HEK293 (cell line): ENCODE measurements around the gene PCLO.

Experiments
- CTCF ChIA-PET: fragments of 350-600 bp; formaldehyde crosslinking; extraction: SDS; loops from one replicate; lab custom pipeline; 2021; ENCODE audit warnings: antibody characterized with exemption; lab: Yijun Ruan, JAX
- POLR2A ChIA-PET: fragments of 300-600 bp; formaldehyde crosslinking; extraction: SDS; loops from one replicate; lab custom pipeline; 2020; ENCODE audit warnings: antibody characterized with exemption, inconsistent platforms; lab: Yijun Ruan, JAX
- H3K27ac ChIP-seq: fragments of 200-500 bp; sonication (Bioruptor generic); 2 replicates; pipeline ENCODE4 v1.5.1; 2014; ENCODE audit warnings: low read depth, low read length, control low read depth, inconsistent platforms; ENCODE audit errors: extremely low read depth
- H3K36me3 ChIP-seq, 2 experiments: fragments of 200-500 bp in 1 of 2; sonication (Bioruptor generic) in 1 of 2; 1 replicate in 1 of 2; 2 replicates in 1 of 2; pipeline ENCODE4 v1.5.1; 2014 to 2017; ENCODE audit warnings: inconsistent platforms in 2 of 2, low read length in 2 of 2; ENCODE audit not compliant: control insufficient read depth in 2 of 2, insufficient read depth in 1 of 2
- H3K4me1 ChIP-seq: fragments of 200-500 bp; sonication (Bioruptor generic); 2 replicates; pipeline ENCODE4 v1.5.1; 2014; ENCODE audit warnings: mild to moderate bottlenecking, low read length, inconsistent platforms; ENCODE audit not compliant: control insufficient read depth, insufficient read depth
- H3K4me3 ChIP-seq: 2 replicates; pipeline ENCODE4 v1.5.1; 2011; ENCODE audit warnings: low read depth, mild to moderate bottlenecking, control low read depth, low read length, moderate library complexity
- H3K9me3 ChIP-seq: fragments of 200-500 bp; sonication (Bioruptor generic); 2 replicates; pipeline ENCODE4 v1.5.1; 2014; ENCODE audit warnings: low read depth, low read length, inconsistent platforms; ENCODE audit not compliant: control insufficient read depth, insufficient read depth
- GFI1B ChIP-seq: fragments of 450-650 bp; formaldehyde crosslinking; IDR thresholded peaks from 2 replicates; pipeline ENCODE4 v1.5.1; 2016; ENCODE audit warnings: missing biosample characterization, missing genetic modification characterization
- GLIS1 ChIP-seq: fragments of 450-650 bp; formaldehyde crosslinking; IDR thresholded peaks from 2 replicates; pipeline ENCODE4 v1.5.1; 2016; ENCODE audit warnings: missing biosample characterization, missing genetic modification characterization
- KLF8 ChIP-seq: fragments of 450-650 bp; formaldehyde crosslinking; IDR thresholded peaks from 2 replicates; pipeline ENCODE4 v1.5.1; 2016; ENCODE audit warnings: missing biosample characterization, missing genetic modification characterization
- PRDM1 ChIP-seq: fragments of 450-650 bp; formaldehyde crosslinking; IDR thresholded peaks from 2 replicates; pipeline ENCODE4; 2016; ENCODE audit warnings: missing biosample characterization, missing genetic modification characterization
- TCF7L2 ChIP-seq: IDR thresholded peaks from 2 replicates; pipeline ENCODE4 v1.6.1; 2011; ENCODE audit warnings: low read depth, mild to moderate bottlenecking, inconsistent platforms, low read length, moderate library complexity, borderline replicate concordance
- ZNF133 ChIP-seq: fragments of 450-650 bp; formaldehyde crosslinking; IDR thresholded peaks from 2 replicates; pipeline ENCODE4 v1.5.1; 2016; ENCODE audit warnings: missing biosample characterization, missing genetic modification characterization
- ZNF155 ChIP-seq: fragments of 450-650 bp; formaldehyde crosslinking; IDR thresholded peaks from 2 replicates; pipeline ENCODE4 v1.5.1; 2016; ENCODE audit warnings: missing biosample characterization, missing genetic modification characterization
- ZNF184 ChIP-seq: fragments of 450-650 bp; IDR thresholded peaks from 2 replicates; pipeline ENCODE4 v1.5.1; 2018; ENCODE audit warnings: missing biosample characterization, mild to moderate bottlenecking, missing genetic modification characterization
- ZNF23 ChIP-seq: fragments of 450-650 bp; formaldehyde crosslinking; IDR thresholded peaks from 2 replicates; pipeline ENCODE4 v1.5.1; 2016; ENCODE audit warnings: missing biosample characterization, missing genetic modification characterization, borderline replicate concordance
- ZNF394 ChIP-seq: fragments of 450-650 bp; formaldehyde crosslinking; IDR thresholded peaks from 2 replicates; pipeline ENCODE4 v1.5.1; 2016; ENCODE audit warnings: missing biosample characterization, missing genetic modification characterization, mild to moderate bottlenecking, moderate library complexity, borderline replicate concordance
- ZNF426 ChIP-seq: fragments of 450-650 bp; formaldehyde crosslinking; IDR thresholded peaks from 2 replicates; pipeline ENCODE4 v1.5.1; 2017; ENCODE audit warnings: missing biosample characterization, missing genetic modification characterization, mild to moderate bottlenecking, inconsistent platforms, moderate library complexity
- ZNF501 ChIP-seq: fragments of 450-650 bp; formaldehyde crosslinking; IDR thresholded peaks from 2 replicates; pipeline ENCODE4 v1.5.1; 2016; ENCODE audit warnings: missing biosample characterization, missing genetic modification characterization
- ZNF707 ChIP-seq: fragments of 450-650 bp; formaldehyde crosslinking; IDR thresholded peaks from 2 replicates; pipeline ENCODE4 v1.5.1; 2016; ENCODE audit warnings: missing biosample characterization, missing genetic modification characterization
- ZNF747 ChIP-seq: fragments of 450-650 bp; formaldehyde crosslinking; IDR thresholded peaks from 2 replicates; pipeline ENCODE4 v1.5.1; 2016; ENCODE audit warnings: missing biosample characterization, missing genetic modification characterization
- ZNF768 ChIP-seq: fragments of 450-650 bp; formaldehyde crosslinking; IDR thresholded peaks from 2 replicates; pipeline ENCODE4 v1.5.1; 2018; ENCODE audit warnings: missing biosample characterization, mild to moderate bottlenecking, missing genetic modification characterization
- ZNF785 ChIP-seq: fragments of 450-650 bp; formaldehyde crosslinking; IDR thresholded peaks from 2 replicates; pipeline ENCODE4 v1.5.1; 2016; ENCODE audit warnings: missing biosample characterization, missing genetic modification characterization
- TF ChIP-seq, protein P1 (sequence below): fragments of 450-650 bp; formaldehyde crosslinking; IDR thresholded peaks from 2 replicates; pipeline ENCODE4 v1.5.1; 2016; ENCODE audit warnings: missing biosample characterization, missing genetic modification characterization
- TF ChIP-seq, protein P2 (sequence below): fragments of 450-650 bp; formaldehyde crosslinking; conservative IDR thresholded peaks from 2 replicates; pipeline ENCODE4 v1.5.1; 2016; ENCODE audit warnings: low read depth, missing biosample characterization, missing genetic modification characterization
- TF ChIP-seq, protein P3 (sequence below): fragments of 450-650 bp; IDR thresholded peaks from 2 replicates; pipeline ENCODE4 v1.5.1; 2018; ENCODE audit warnings: missing biosample characterization, mild to moderate bottlenecking, missing genetic modification characterization

PCLO gene

DNA sequence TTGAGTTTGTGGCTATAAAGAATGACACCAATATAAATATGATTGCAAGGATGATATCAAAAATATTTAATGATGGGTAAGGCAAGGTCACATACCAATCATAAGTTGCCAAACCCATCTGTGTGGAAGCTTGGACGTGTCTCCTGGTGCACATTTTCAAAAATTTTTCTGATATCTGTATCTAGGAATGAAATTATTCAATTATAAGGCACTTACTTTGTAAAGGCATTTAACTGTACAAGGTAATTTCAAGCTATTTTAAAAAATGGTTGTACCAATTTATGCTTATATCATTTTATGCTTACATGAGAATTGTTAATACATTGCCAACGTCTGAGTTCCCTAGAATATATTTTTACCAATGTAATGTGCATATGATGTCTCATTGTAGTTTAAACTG, 412.7 kb downstream of the PCLO start (continued):
- TF ChIP-seq, protein P1, sequence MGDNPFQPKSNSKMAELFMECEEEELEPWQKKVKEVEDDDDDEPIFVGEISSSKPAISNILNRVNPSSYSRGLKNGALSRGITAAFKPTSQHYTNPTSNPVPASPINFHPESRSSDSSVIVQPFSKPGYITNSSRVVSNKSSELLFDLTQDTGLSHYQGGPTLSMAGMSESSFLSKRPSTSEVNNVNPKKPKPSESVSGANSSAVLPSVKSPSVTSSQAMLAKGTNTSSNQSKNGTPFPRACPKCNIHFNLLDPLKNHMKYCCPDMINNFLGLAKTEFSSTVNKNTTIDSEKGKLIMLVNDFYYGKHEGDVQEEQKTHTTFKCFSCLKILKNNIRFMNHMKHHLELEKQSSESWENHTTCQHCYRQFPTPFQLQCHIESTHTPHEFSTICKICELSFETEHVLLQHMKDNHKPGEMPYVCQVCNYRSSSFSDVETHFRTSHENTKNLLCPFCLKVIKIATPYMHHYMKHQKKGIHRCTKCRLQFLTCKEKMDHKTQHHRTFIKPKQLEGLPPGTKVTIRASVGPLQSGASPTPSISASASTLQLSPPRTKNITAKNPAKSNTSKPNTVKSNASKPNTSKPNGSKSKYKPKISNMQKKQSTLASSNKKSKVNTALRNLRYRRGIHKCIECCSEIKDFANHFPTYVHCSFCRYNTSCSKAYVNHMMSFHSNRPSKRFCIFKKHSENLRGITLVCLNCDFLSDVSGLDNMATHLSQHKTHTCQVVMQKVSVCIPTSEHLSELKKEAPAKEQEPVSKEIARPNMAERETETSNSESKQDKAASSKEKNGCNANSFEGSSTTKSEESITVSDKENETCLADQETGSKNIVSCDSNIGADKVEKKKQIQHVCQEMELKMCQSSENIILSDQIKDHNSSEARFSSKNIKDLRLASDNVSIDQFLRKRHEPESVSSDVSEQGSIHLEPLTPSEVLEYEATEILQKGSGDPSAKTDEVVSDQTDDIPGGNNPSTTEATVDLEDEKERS: no peak
- TF ChIP-seq ZNF707 (no peak), ZNF768 (tag by site-specific recombination) (no peak)
- TF ChIP-seq, all 188 proteins: peak for 0

GRCh38 chr7:82745820-82746219, 416.9 kb downstream of the PCLO start:
- no peaks in the 10 kb centered on the region for H3K9me3 ChIP-seq
- H3K27ac ChIP-seq: no peak overlapping the region
- ChIA-PET CTCF (interaction anchor here (0.6 kb wide), 1 partner anchor 16 kb away, joined by 3 read pairs; no protein-coding TSS in a partner anchor), POLR2A (no interaction called here)
- no peak for TF ChIP-seq ZNF184 (tag by site-specific recombination)
- TF ChIP-seq GLIS1: no peak
- H3K4me3 ChIP-seq: no peak overlapping the region
- H3K36me3 ChIP-seq: no peaks in the 10 kb centered on the region
- H3K4me1 ChIP-seq: no peaks in the 10 kb centered on the region

GRCh38 chr7:82745117-82745516, 417.6 kb downstream of the PCLO start:
- POLR2A ChIA-PET: no interaction called here
- Histone ChIP-seq H3K4me3 (no peak overlapping the region), H3K9me3 (no peaks in the 10 kb centered on the region), H3K4me1 (no peaks in the 10 kb centered on the region), H3K36me3 (no peaks in the 10 kb centered on the region), H3K27ac (no peak overlapping the region)
- TF ChIP-seq ZNF133 (tag by site-specific recombination) (no peak), TCF7L2 (no peak), GFI1B (no peak), ZNF747 (no peak), KLF8 (no peak), ZNF426 (tag by site-specific recombination) (no peak), ZNF23 (tag by site-specific recombination) (no peak), PRDM1 (tag by site-specific recombination) (no peak), ZNF155 (tag by site-specific recombination) (no peak), ZNF707 (no peak), ZNF785 (tag by site-specific recombination) (no peak), ZNF394 (tag by site-specific recombination) (no peak), ZNF501 (no peak)
- TF ChIP-seq, protein P2, sequence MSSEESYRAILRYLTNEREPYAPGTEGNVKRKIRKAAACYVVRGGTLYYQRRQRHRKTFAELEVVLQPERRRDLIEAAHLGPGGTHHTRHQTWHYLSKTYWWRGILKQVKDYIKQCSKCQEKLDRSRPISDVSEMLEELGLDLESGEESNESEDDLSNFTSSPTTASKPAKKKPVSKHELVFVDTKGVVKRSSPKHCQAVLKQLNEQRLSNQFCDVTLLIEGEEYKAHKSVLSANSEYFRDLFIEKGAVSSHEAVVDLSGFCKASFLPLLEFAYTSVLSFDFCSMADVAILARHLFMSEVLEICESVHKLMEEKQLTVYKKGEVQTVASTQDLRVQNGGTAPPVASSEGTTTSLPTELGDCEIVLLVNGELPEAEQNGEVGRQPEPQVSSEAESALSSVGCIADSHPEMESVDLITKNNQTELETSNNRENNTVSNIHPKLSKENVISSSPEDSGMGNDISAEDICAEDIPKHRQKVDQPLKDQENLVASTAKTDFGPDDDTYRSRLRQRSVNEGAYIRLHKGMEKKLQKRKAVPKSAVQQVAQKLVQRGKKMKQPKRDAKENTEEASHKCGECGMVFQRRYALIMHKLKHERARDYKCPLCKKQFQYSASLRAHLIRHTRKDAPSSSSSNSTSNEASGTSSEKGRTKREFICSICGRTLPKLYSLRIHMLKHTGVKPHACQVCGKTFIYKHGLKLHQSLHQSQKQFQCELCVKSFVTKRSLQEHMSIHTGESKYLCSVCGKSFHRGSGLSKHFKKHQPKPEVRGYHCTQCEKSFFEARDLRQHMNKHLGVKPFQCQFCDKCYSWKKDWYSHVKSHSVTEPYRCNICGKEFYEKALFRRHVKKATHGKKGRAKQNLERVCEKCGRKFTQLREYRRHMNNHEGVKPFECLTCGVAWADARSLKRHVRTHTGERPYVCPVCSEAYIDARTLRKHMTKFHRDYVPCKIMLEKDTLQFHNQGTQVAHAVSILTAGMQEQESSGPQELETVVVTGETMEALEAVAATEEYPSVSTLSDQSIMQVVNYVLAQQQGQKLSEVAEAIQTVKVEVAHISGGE (tag by site-specific recombination): no peak
- TF ChIP-seq, protein P3, sequence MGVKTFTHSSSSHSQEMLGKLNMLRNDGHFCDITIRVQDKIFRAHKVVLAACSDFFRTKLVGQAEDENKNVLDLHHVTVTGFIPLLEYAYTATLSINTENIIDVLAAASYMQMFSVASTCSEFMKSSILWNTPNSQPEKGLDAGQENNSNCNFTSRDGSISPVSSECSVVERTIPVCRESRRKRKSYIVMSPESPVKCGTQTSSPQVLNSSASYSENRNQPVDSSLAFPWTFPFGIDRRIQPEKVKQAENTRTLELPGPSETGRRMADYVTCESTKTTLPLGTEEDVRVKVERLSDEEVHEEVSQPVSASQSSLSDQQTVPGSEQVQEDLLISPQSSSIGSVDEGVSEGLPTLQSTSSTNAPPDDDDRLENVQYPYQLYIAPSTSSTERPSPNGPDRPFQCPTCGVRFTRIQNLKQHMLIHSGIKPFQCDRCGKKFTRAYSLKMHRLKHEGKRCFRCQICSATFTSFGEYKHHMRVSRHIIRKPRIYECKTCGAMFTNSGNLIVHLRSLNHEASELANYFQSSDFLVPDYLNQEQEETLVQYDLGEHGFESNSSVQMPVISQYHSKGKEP (tag by site-specific recombination): no peak
- CTCF ChIA-PET: no interaction called here
